ENCODE data around the gene CRADD. TPM values are rescaled to one million over a fixed set of nuclear protein-coding genes. Genes with fewer than 3 reads are reported as not detected.

CRADD gene
- total and polyA plus RNA-seq, 4 donors, result 6.3 to 28.9 (median 16.6) TPM

DNA sequence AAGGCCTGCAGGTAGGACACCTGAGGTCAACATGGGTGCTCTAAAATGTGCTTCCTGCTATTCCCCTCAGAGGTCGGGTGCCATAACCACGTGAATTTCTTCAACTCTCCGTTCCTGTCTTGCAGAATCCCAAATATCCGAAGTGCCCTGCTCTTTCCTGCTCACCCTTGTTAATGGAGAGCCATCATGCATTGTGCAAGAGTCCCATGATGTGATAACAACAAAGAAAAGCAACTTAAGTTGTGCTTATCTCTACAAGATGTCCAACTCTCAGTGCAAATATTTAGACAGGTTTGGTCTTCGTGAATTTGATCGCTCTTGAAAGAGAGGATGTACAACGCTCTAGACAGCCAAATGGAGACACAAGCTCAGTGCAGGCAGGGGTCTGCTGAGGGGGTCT lies 260.6 kb downstream of the CRADD start:
- H3K4me3 ChIP-seq, result no peak overlapping the region
- 81 to 84% methylated on average over 7 of the region's 7 CpGs for WGBS, 2 donors

DNA sequence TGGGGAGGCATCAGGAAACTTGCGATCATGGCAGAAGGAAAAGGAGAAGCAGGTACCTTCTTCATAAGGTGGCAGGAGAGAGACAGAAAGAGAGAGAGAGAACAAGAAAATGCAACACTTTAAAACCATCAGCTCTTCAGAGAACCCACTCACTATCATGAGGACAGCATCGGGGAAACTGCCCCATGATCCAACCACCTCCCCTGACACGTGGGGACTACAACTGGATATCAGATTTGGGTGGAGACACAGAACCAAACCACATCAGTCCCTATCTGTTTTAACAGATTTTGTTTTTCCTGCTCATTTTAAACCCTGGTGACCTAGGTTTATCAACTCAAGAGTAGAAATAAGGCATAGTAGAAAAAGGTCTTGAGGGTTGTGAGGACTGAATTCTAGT lies 261.1 kb downstream of the CRADD start:
- no peak for ATAC-seq (ENCODE audit: insufficient read depth, low FRiP score)
- no peaks in the 10 kb centered on the region for H3K27me3 ChIP-seq (ENCODE audit: control insufficient read depth in 3 of 3, insufficient read depth in 3 of 3, low read length in 2 of 3)
- WGBS, 2 donors, result 93% methylated on average over 3 of the region's 3 CpGs

More for the DNA sequence above, 260.6 kb downstream of the CRADD start:
- Histone ChIP-seq H3K27ac (ENCODE audit: low read depth in 1 of 2, low read length in 1 of 2) (no peak overlapping the region), H3K4me1 (ENCODE audit: control insufficient read depth in 5 of 5, insufficient read depth in 5 of 5, low read length in 5 of 5) (peaks cover 0 to 4% (median 0%) of the 10 kb centered on the region in 5 donors), H3K27me3 (ENCODE audit: control insufficient read depth in 3 of 3, insufficient read depth in 3 of 3, low read length in 2 of 3) (no peaks in the 10 kb centered on the region), H3K9me3 (ENCODE audit: control insufficient read depth in 4 of 4, insufficient read depth in 3 of 4, low read length in 3 of 4) (peaks cover 0 to 10% (median 4%) of the 10 kb centered on the region in 4 donors), H3K9ac (ENCODE audit: insufficient read depth in 1 of 2, low read length in 2 of 2) (no peak overlapping the region), H3K36me3 (ENCODE audit: control insufficient read depth in 4 of 4, insufficient read depth in 4 of 4, low read length in 4 of 4) (no peaks in the 10 kb centered on the region)
- no peak for ATAC-seq (ENCODE audit: insufficient read depth, low FRiP score)
- TF ChIP-seq CTCF (IDR thresholded peaks at IDR 0.05; ENCODE audit: control extremely low read depth, extremely low read depth), result no peak
- no peak for DNase-seq

GRCh38 chr12:93938931-93939330 lies 261.8 kb downstream of the CRADD start:
- Histone ChIP-seq H3K4me1 (ENCODE audit: control insufficient read depth in 5 of 5, insufficient read depth in 5 of 5, low read length in 5 of 5) (peaks cover 0 to 4% (median 0%) of the 10 kb centered on the region in 5 donors), H3K9ac (ENCODE audit: insufficient read depth in 1 of 2, low read length in 2 of 2) (no peak overlapping the region), H3K9me3 (ENCODE audit: control insufficient read depth in 4 of 4, insufficient read depth in 3 of 4, low read length in 3 of 4) (peaks cover 0 to 10% (median 4%) of the 10 kb centered on the region in 4 donors), H3K4me3 (no peak overlapping the region), H3K27ac (ENCODE audit: low read depth in 1 of 2, low read length in 1 of 2) (no peak overlapping the region), H3K36me3 (ENCODE audit: control insufficient read depth in 4 of 4, insufficient read depth in 4 of 4, low read length in 4 of 4) (no peaks in the 10 kb centered on the region), H3K27me3 (ENCODE audit: control insufficient read depth in 3 of 3, insufficient read depth in 3 of 3, low read length in 2 of 3) (no peaks in the 10 kb centered on the region)
- DNase-seq, result no peak
- 91 to 95% methylated on average over 2 of the region's 2 CpGs for WGBS, 2 donors
- no peak for ATAC-seq (ENCODE audit: insufficient read depth, low FRiP score)
- TF ChIP-seq CTCF (IDR thresholded peaks at IDR 0.05; ENCODE audit: control extremely low read depth, extremely low read depth), result no peak

More for the DNA sequence above, 261.1 kb downstream of the CRADD start:
- H3K36me3 ChIP-seq (ENCODE audit: control insufficient read depth in 4 of 4, insufficient read depth in 4 of 4, low read length in 4 of 4), result no peaks in the 10 kb centered on the region
- no peak for TF ChIP-seq CTCF (IDR thresholded peaks at IDR 0.05; ENCODE audit: control extremely low read depth, extremely low read depth)
- peaks cover 0 to 10% (median 4%) of the 10 kb centered on the region in 4 donors for H3K9me3 ChIP-seq (ENCODE audit: control insufficient read depth in 4 of 4, insufficient read depth in 3 of 4, low read length in 3 of 4)
- H3K27ac ChIP-seq (ENCODE audit: low read depth in 1 of 2, low read length in 1 of 2), result no peak overlapping the region
- no peak for DNase-seq
- no peak overlapping the region for H3K4me3 ChIP-seq
- no peak overlapping the region for H3K9ac ChIP-seq (ENCODE audit: insufficient read depth in 1 of 2, low read length in 2 of 2)
- H3K4me1 ChIP-seq (ENCODE audit: control insufficient read depth in 5 of 5, insufficient read depth in 5 of 5, low read length in 5 of 5), result peaks cover 0 to 4% (median 0%) of the 10 kb centered on the region in 5 donors

All from lung (tissue), 12 donors.